Hepatocyte (in vitro differentiated cells): ENCODE data around the gene SNX20. TPM values are rescaled to one million over a fixed set of nuclear protein-coding genes. Genes with fewer than 3 reads are reported as not detected.

Source experiments
- DNase-seq: peaks from one replicate; pipeline ENCODE4 v3.0.0-alpha.2; 2016; ENCODE audit warnings: low spot score
- H2AFZ ChIP-seq: fragments of 200-600 bp; sonication (generic); 2 replicates; pipeline ENCODE4 v1.6.0; 2016; ENCODE audit warnings: antibody characterized with exemption, mild to moderate bottlenecking
- H3K27ac ChIP-seq: fragments of 200-600 bp; sonication (generic); 2 replicates; pipeline ENCODE4 v1.5.1; 2016; ENCODE audit warnings: mild to moderate bottlenecking
- H3K27me3 ChIP-seq: fragments of 200-600 bp; sonication (generic); 2 replicates; pipeline ENCODE4 v1.6.1; 2016
- H3K36me3 ChIP-seq: fragments of 200-600 bp; sonication (generic); replicated peaks from 2 replicates; pipeline ENCODE4 v1.5.1; 2016; ENCODE audit warnings: low read depth; ENCODE audit not compliant: insufficient read depth
- H3K4me1 ChIP-seq: fragments of 200-600 bp; sonication (generic); 2 replicates; pipeline ENCODE4 v1.5.1; 2016; ENCODE audit warnings: mild to moderate bottlenecking, moderate library complexity; ENCODE audit not compliant: insufficient read depth
- H3K4me2 ChIP-seq: fragments of 200-600 bp; sonication (generic); 2 replicates; pipeline ENCODE4 v1.6.0; 2016
- H3K4me3 ChIP-seq: fragments of 200-600 bp; sonication (generic); 2 replicates; pipeline ENCODE4 v1.5.1; 2016; ENCODE audit warnings: mild to moderate bottlenecking
- H3K79me2 ChIP-seq: fragments of 200-600 bp; sonication (generic); 2 replicates; pipeline ENCODE4 v1.6.0; 2017; ENCODE audit warnings: mild to moderate bottlenecking
- H3K9me2 ChIP-seq: fragments of 200-600 bp; sonication (generic); replicated peaks from 2 replicates; pipeline ENCODE4 v1.6.0; 2017; ENCODE audit warnings: mild to moderate bottlenecking; ENCODE audit not compliant: insufficient read depth
- H3K9me3 ChIP-seq: fragments of 200-600 bp; sonication (generic); 2 replicates; pipeline ENCODE4 v1.5.1; 2016; ENCODE audit warnings: low read depth, mild to moderate bottlenecking
- H4K20me1 ChIP-seq: fragments of 200-600 bp; sonication (generic); 2 replicates; pipeline ENCODE4 v1.6.0; 2016; ENCODE audit warnings: mild to moderate bottlenecking; ENCODE audit not compliant: insufficient read depth, poor library complexity, severe bottlenecking
- CTCF ChIP-seq: fragments of 200-600 bp; sonication (generic); IDR thresholded peaks from 2 replicates; pipeline ENCODE4 v1.5.1; 2016; ENCODE audit warnings: antibody characterized with exemption, mild to moderate bottlenecking; ENCODE audit not compliant: poor library complexity
- EZH2 ChIP-seq: fragments of 200-600 bp; sonication (generic); IDR thresholded peaks from 2 replicates; pipeline ENCODE4 v1.6.1; 2016; ENCODE audit warnings: antibody characterized with exemption, mild to moderate bottlenecking, borderline replicate concordance
- EZH2phosphoT487 ChIP-seq: fragments of 200-600 bp; sonication (generic); IDR thresholded peaks from one replicate; pipeline ENCODE4 v1.6.1; 2018; ENCODE audit warnings: antibody characterized with exemption, mild to moderate bottlenecking, low read depth, moderate library complexity; ENCODE audit not compliant: unreplicated experiment, severe bottlenecking
- WGBS: methylation state at CpG from one replicate; pipeline ENCODE4 v1.1.6; 2016; ENCODE audit warnings: low lambda C conversion rate; ENCODE audit errors: missing lambda C conversion rate; 5-methylcytosine and 5-hydroxymethylcytosine counted together
- polyA plus RNA-seq: library from polyadenylated mRNA; unstranded; fragments of >200 nt; fragmentation: Nextera tagmentation; extraction: Ambion mirVana; gene quantifications from 2 replicates; pipeline ENCODE4 v1.2.1, GENCODE V29; 2016
- total RNA-seq: library from RNA; depleted of rRNA; stranded (reverse); fragments of >200 nt; gene quantifications from 2 replicates; pipeline ENCODE4 v1.2.3, GENCODE V29; 2014

The SNX20 gene
- total and polyA plus RNA-seq, 2 experiments from 2014 or later: not detected

- Histone ChIP-seq H3K79me2 (no peaks in the 10 kb centered on the region), H3K27ac (no peak overlapping the region), H3K9me2 (no peaks in the 10 kb centered on the region), H4K20me1 (no peaks in the 10 kb centered on the region), H3K4me1 (no peaks in the 10 kb centered on the region), H3K27me3 (peaks cover 6% of the 10 kb centered on the region), H3K36me3 (no peaks in the 10 kb centered on the region), H2AFZ (no peak overlapping the region), H3K9me3 (no peaks in the 10 kb centered on the region), H3K4me3 (no peak overlapping the region), H3K4me2 (no peak overlapping the region)
- WGBS: 56% methylated on average over 5 of the region's 5 CpGs
- TF ChIP-seq EZH2phosphoT487 (no peak), CTCF (no peak), EZH2 (no peak)
- no peak for DNase-seq
Observed at GRCh38 chr16:50696126-50696525, 15.0 kb upstream of the SNX20 start.

- WGBS: 95% methylated on average over 7 of the region's 9 CpGs
Observed at GRCh38 chr16:50695017-50696000, 14.2 kb upstream of the SNX20 start.

DNA sequence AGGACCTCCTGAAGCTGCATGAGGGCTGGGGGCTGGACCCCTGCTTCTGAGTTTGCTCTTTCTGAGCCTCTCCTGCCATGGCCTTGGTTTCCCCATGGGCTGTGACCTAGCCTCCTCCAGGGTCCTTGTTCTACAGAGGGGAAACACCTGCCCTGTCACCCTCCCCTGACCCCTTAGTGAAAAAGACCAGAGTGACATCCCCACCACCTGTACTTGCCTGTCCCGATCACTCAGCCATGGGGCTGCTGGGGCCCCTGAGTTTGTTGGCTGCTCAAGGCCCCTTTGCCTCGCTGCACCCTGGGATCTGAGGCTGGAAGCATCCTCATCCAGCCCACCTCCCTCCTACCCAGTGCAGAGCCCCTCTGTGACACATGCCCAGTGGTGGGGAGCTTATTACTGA lies 13.1 kb upstream of the SNX20 start:
- H3K79me2 ChIP-seq: no peaks in the 10 kb centered on the region
- WGBS: 96% methylated on average over 2 of the region's 2 CpGs
- H3K9me2 ChIP-seq: no peaks in the 10 kb centered on the region
- H2AFZ ChIP-seq: no peak overlapping the region
- H3K36me3 ChIP-seq: no peaks in the 10 kb centered on the region
- H3K9me3 ChIP-seq: no peaks in the 10 kb centered on the region
- TF ChIP-seq EZH2phosphoT487 (no peak), CTCF (no peak), EZH2 (no peak)
- no peaks in the 10 kb centered on the region for H3K4me1 ChIP-seq
- no peaks in the 10 kb centered on the region for H4K20me1 ChIP-seq
- no peak overlapping the region for H3K4me3 ChIP-seq
- H3K4me2 ChIP-seq: no peak overlapping the region
- H3K27ac ChIP-seq: no peak overlapping the region
- H3K27me3 ChIP-seq: peaks cover 6% of the 10 kb centered on the region
- DNase-seq: no peak

More at GRCh38 chr16:50695017-50696000, 14.2 kb upstream of the SNX20 start:
- Histone ChIP-seq H3K4me1 (no peaks in the 10 kb centered on the region), H3K27me3 (peaks cover 6% of the 10 kb centered on the region), H2AFZ (no peak overlapping the region), H3K4me3 (no peak overlapping the region), H4K20me1 (no peaks in the 10 kb centered on the region), H3K79me2 (no peaks in the 10 kb centered on the region), H3K36me3 (no peaks in the 10 kb centered on the region), H3K27ac (no peak overlapping the region), H3K9me2 (no peaks in the 10 kb centered on the region), H3K4me2 (no peak overlapping the region), H3K9me3 (no peaks in the 10 kb centered on the region)
- TF ChIP-seq EZH2phosphoT487 (no peak), EZH2 (no peak), CTCF (no peak)
- DNase-seq: no peak
